ENCODE results near the gene VILL. TPM values are rescaled to one million over a fixed set of nuclear protein-coding genes. Genes with fewer than 3 reads are reported as not detected.

The VILL gene
- total RNA-seq, 4 donors from 2014 or later = 112 to 214 (median 172) TPM

DNA sequence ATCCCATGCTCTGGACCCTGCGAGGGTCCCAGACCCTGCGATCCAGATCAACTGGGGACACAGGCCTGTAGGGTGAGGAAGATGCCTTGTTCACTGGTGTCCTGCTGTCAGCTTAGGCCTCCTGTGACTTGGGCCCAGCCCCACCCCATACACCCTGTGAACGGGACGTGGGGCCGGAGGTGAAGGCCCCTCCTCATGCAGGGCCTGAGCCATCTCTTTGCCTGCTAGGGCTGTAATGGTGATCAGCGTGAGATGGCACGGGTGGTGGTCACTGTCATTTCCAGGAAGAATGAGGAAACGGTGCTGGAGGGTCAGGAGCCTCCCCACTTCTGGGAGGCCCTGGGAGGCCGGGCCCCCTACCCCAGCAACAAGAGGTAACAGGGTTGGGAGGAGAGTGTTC is 12.4 kb downstream of the VILL start:
- intact Hi-C loops (cut with DNase I; ENCODE audit: low total_unique reads) (no loop called here), in situ Hi-C loops (cut with MboI; ENCODE audit: low pct_ligation_motif_present in 1 of 4, low pct_unique_long_range_greater_than_20kb in 1 of 4, low sequenced_read_pairs in 3 of 4) (no loop called here)
- 79 to 80% methylated on average over 3 to 9 of the region's 9 CpGs for WGBS, 2 donors (ENCODE audit: low coverage in 1 of 2)
- Histone ChIP-seq H3K9me3 (no peaks in the 10 kb centered on the region), H3K4me1 (peaks cover 24 to 47% (median 39%) of the 10 kb centered on the region in 4 donors), H3K27me3 (no peaks in the 10 kb centered on the region), H3K27ac (peak overlapping the region; percentile 80 to 88 (median 85)), H3K36me3 (peaks cover 0 to 13% (median 0%) of the 10 kb centered on the region in 4 donors), H3K4me3 (no peak overlapping the region)
- peak; percentile 8 for DNase-seq
- TF ChIP-seq, protein P1, sequence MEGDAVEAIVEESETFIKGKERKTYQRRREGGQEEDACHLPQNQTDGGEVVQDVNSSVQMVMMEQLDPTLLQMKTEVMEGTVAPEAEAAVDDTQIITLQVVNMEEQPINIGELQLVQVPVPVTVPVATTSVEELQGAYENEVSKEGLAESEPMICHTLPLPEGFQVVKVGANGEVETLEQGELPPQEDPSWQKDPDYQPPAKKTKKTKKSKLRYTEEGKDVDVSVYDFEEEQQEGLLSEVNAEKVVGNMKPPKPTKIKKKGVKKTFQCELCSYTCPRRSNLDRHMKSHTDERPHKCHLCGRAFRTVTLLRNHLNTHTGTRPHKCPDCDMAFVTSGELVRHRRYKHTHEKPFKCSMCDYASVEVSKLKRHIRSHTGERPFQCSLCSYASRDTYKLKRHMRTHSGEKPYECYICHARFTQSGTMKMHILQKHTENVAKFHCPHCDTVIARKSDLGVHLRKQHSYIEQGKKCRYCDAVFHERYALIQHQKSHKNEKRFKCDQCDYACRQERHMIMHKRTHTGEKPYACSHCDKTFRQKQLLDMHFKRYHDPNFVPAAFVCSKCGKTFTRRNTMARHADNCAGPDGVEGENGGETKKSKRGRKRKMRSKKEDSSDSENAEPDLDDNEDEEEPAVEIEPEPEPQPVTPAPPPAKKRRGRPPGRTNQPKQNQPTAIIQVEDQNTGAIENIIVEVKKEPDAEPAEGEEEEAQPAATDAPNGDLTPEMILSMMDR (IDR thresholded peaks at IDR 0.05) = no peak
- TF ChIP-seq POLR2A (IDR thresholded peaks at IDR 0.05) (no peak), POLR2AphosphoS5 (IDR thresholded peaks at IDR 0.05) (no peak), EP300 (IDR thresholded peaks at IDR 0.05; ENCODE audit: low read depth) (no peak)

GRCh38 chr3:38003371-38003816 is 12.8 kb downstream of the VILL start:
- intact Hi-C loops (cut with DNase I; ENCODE audit: low total_unique reads) = no loop called here
- DNase-seq = peak; percentile 79

DNA sequence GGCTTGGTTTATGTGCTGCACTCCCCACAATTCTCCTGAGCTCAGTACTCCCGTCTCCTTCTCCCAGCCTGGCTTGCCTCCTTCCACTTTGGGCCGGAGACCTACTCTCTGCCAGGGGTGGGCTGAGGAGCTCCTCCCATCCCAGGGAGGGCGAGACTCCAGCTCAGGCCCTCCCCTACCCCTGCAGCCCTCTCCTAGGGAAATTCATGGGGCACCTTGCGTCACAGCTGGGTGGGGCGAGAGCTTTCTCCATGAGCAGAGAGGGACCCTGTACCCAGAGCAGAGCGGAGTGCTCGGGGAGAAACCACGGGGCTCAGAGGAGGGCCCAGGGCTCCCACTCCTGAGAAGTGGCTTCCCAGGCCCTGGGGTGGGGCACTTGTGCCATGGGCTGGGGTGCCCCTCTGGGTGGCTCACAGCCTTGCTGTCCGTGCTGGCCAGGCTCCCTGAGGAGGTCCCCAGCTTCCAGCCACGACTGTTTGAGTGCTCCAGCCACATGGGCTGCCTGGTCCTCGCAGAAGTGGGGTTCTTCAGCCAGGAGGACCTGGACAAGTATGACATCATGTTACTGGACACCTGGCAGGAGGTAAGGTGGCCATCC is 13.3 kb downstream of the VILL start:
- 59% methylated on average over 10 of the region's 11 CpGs; no CpG with 5 or more reads in 1 of the 2 donors for WGBS, 2 donors (ENCODE audit: low coverage in 1 of 2)
- peak overlapping the region; percentile 80 to 88 (median 85) for H3K27ac ChIP-seq
- no peak overlapping the region for H3K4me3 ChIP-seq
- H3K9me3 ChIP-seq = no peaks in the 10 kb centered on the region
- intact Hi-C loops (cut with DNase I; ENCODE audit: low total_unique reads) (no loop called here), in situ Hi-C loops (cut with MboI; ENCODE audit: low pct_ligation_motif_present in 1 of 4, low pct_unique_long_range_greater_than_20kb in 1 of 4, low sequenced_read_pairs in 3 of 4) (no loop called here)
- TF ChIP-seq POLR2A (IDR thresholded peaks at IDR 0.05) = no peak
- no peak for TF ChIP-seq POLR2AphosphoS5 (IDR thresholded peaks at IDR 0.05)
- TF ChIP-seq, protein P1 (IDR thresholded peaks at IDR 0.05) = no peak
- TF ChIP-seq EP300 (IDR thresholded peaks at IDR 0.05; ENCODE audit: low read depth) = no peak
- H3K36me3 ChIP-seq = peaks cover 0 to 13% (median 0%) of the 10 kb centered on the region in 4 donors
- peak; percentile 68 for DNase-seq
- no peaks in the 10 kb centered on the region for H3K27me3 ChIP-seq
- H3K4me1 ChIP-seq = peaks cover 16 to 39% (median 32%) of the 10 kb centered on the region in 4 donors

More at GRCh38 chr3:38003371-38003816, 12.8 kb downstream of the VILL start:
- H3K4me1 ChIP-seq = peaks cover 19 to 43% (median 35%) of the 10 kb centered on the region in 4 donors
- H3K4me3 ChIP-seq = no peak overlapping the region
- no peaks in the 10 kb centered on the region for H3K9me3 ChIP-seq
- in situ Hi-C loops (cut with MboI; ENCODE audit: low pct_ligation_motif_present in 1 of 4, low pct_unique_long_range_greater_than_20kb in 1 of 4, low sequenced_read_pairs in 3 of 4) = no loop called here
- no peaks in the 10 kb centered on the region for H3K27me3 ChIP-seq
- H3K27ac ChIP-seq = peak overlapping the region; percentile 80 to 88 (median 85)
- peaks cover 0 to 13% (median 0%) of the 10 kb centered on the region in 4 donors for H3K36me3 ChIP-seq
- WGBS, 2 donors (ENCODE audit: low coverage in 1 of 2) = 18 to 29% methylated on average over 1 to 7 of the region's 7 CpGs
- no peak for TF ChIP-seq POLR2A (IDR thresholded peaks at IDR 0.05)
- TF ChIP-seq EP300 (IDR thresholded peaks at IDR 0.05; ENCODE audit: low read depth) = no peak
- TF ChIP-seq POLR2AphosphoS5 (IDR thresholded peaks at IDR 0.05) = no peak
- TF ChIP-seq, protein P1 (IDR thresholded peaks at IDR 0.05) = peak; percentile 68 to 96 (median 86)

- Histone ChIP-seq H3K4me3 (no peak overlapping the region), H3K27ac (peak overlapping the region; percentile 80 to 88 (median 85)), H3K36me3 (peaks cover 0 to 13% (median 0%) of the 10 kb centered on the region in 4 donors), H3K9me3 (no peaks in the 10 kb centered on the region), H3K4me1 (peaks cover 16 to 36% (median 28%) of the 10 kb centered on the region in 4 donors), H3K27me3 (no peaks in the 10 kb centered on the region)
- in situ Hi-C loops (cut with MboI; ENCODE audit: low pct_ligation_motif_present in 1 of 4, low pct_unique_long_range_greater_than_20kb in 1 of 4, low sequenced_read_pairs in 3 of 4) (no loop called here), intact Hi-C loops (cut with DNase I; ENCODE audit: low total_unique reads) (no loop called here)
- DNase-seq = peak; percentile 94
- TF ChIP-seq POLR2AphosphoS5 (IDR thresholded peaks at IDR 0.05) (peak in 2 of 3 donors; percentile 46 to 70), POLR2A (IDR thresholded peaks at IDR 0.05) (no peak), EP300 (IDR thresholded peaks at IDR 0.05; ENCODE audit: low read depth) (peak; percentile 62)
- TF ChIP-seq, protein P1 (IDR thresholded peaks at IDR 0.05) = peak; percentile 54 to 91 (median 73)
- 62% methylated on average over 13 of the region's 14 CpGs; no CpG with 5 or more reads in 1 of the 2 donors for WGBS, 2 donors (ENCODE audit: low coverage in 1 of 2)
Observed at GRCh38 chr3:38004415-38005075, 14.0 kb downstream of the VILL start.
